GM12874 (cell line): Measurements from ENCODE around the gene HDAC8.

Experiments used
- CTCF ChIP-seq: IDR thresholded peaks from 2 replicates; pipeline ENCODE4 v1.5.1; 2011; ENCODE audit warnings: low read depth, mild to moderate bottlenecking, control low read depth, low read length, moderate library complexity; ENCODE audit not compliant: insufficient read depth

The HDAC8 gene

GRCh38 chrX:72305286-72306084, 267.2 kb downstream of the HDAC8 start, which contains the start of gene CITED1:
CITED1 (minus strand) TSS chrX:72305914; CDS start chrX:72302869, 3,045 bp downstream.
- no peak for TF ChIP-seq CTCF

GRCh38 chrX:72304877-72305276, 267.8 kb downstream of the HDAC8 start:
- TF ChIP-seq CTCF = no peak

- no peak for TF ChIP-seq CTCF
These were observed 270.9 kb downstream of the HDAC8 start for GRCh38 chrX:72301781-72302180.

- no peak for TF ChIP-seq CTCF
These were observed 272.6 kb downstream of the HDAC8 start for GRCh38 chrX:72299891-72300630.

- TF ChIP-seq CTCF = peak; percentile 47
These were observed 274.5 kb downstream of the HDAC8 start for GRCh38 chrX:72297953-72298730.

- no peak for TF ChIP-seq CTCF
These were observed 275.7 kb downstream of the HDAC8 start for GRCh38 chrX:72296991-72297390.

- no peak for TF ChIP-seq CTCF
These were observed 276.9 kb downstream of the HDAC8 start for GRCh38 chrX:72295745-72296144.
